ENCODE data around the gene NUDC. TPM values are rescaled to one million over a fixed set of nuclear protein-coding genes. Genes with fewer than 3 reads are reported as not detected.

The NUDC gene
- total and polyA plus RNA-seq, 2 of the 13 experiments (the other 11 are each of a cell fraction or from before 2014, with no cell fraction given), result 34.7 to 104 TPM

- peak; percentile 92 for TF ChIP-seq MYPOP (CRISPR knock-in tag; IDR thresholded peaks at IDR 0.05)
- peak; percentile 96 for TF ChIP-seq CBX1 (IDR thresholded peaks at IDR 0.05; ENCODE audit: low read depth)
- peak; percentile 59 for TF ChIP-seq ZNF770 (CRISPR knock-in tag; IDR thresholded peaks at IDR 0.05)
- peak; percentile 98 for TF ChIP-seq ZNF609 (CRISPR knock-in tag; IDR thresholded peaks at IDR 0.05; ENCODE audit: borderline replicate concordance)
- TF ChIP-seq ELK4 (CRISPR knock-in tag; IDR thresholded peaks at IDR 0.05; ENCODE audit: borderline replicate concordance), result no peak
- TF ChIP-seq ZNF546 (CRISPR knock-in tag; conservative IDR thresholded peaks at IDR 0.05), result peak; percentile 71; the same call in 1 of the 2 replicates
- TF ChIP-seq ZNF224 (CRISPR knock-in tag; IDR thresholded peaks at IDR 0.05), result 0 out of 2 replicates have a peak, but pooled peaks have one; percentile 30
- no peak for TF ChIP-seq ZNF83 (CRISPR knock-in tag; IDR thresholded peaks at IDR 0.05; ENCODE audit: borderline replicate concordance)
- TF ChIP-seq ZFAT (CRISPR knock-in tag; conservative IDR thresholded peaks at IDR 0.05), result no peak
- TF ChIP-seq ISL2 (CRISPR knock-in tag; IDR thresholded peaks at IDR 0.05), result peak; percentile 91
- TF ChIP-seq ZHX1 (CRISPR knock-in tag; IDR thresholded peaks at IDR 0.05; ENCODE audit: low read depth), result peak; percentile 79
- peak; percentile 97 for TF ChIP-seq PITX1 (CRISPR knock-in tag; IDR thresholded peaks at IDR 0.05)
- peak; percentile 78 for TF ChIP-seq KDM3A (CRISPR knock-in tag; IDR thresholded peaks at IDR 0.05; ENCODE audit: low read depth)
- peak; percentile 83; the same call in 1 of the 2 replicates for TF ChIP-seq HOXD1 (CRISPR knock-in tag; IDR thresholded peaks at IDR 0.05)
- peak; percentile 91 for TF ChIP-seq DPF2 (CRISPR knock-in tag; IDR thresholded peaks at IDR 0.05; ENCODE audit: borderline replicate concordance, low read depth)
These were observed 7.6 kb upstream of the NUDC start, which contains the start of gene NR0B2 (continued) for GRCh38 chr1:26913754-26914619.

Measured in HepG2 (cell line).